Subcutaneous abdominal adipose tissue (tissue), 5 donors: ENCODE measurements around the gene GCKR.

Experiments used
- H3K27ac ChIP-seq: one replicate; pipeline ENCODE4 v1.7.0; 2013; ENCODE audit warnings: low read depth, mild to moderate bottlenecking, inconsistent platforms, low read length, moderate library complexity
- H3K27me3 ChIP-seq, 5 donors: one replicate each; pipeline ENCODE4 v1.7.0; 2013; ENCODE audit warnings: low read length in 5 of 5, inconsistent platforms in 1 of 5; ENCODE audit not compliant: control insufficient read depth in 5 of 5, insufficient read depth in 4 of 5
- H3K36me3 ChIP-seq, 5 donors: one replicate each; pipeline ENCODE4 v1.7.0; 2013; ENCODE audit warnings: low read length in 5 of 5; ENCODE audit not compliant: control insufficient read depth in 5 of 5, insufficient read depth in 5 of 5
- H3K4me1 ChIP-seq, 5 donors: one replicate each; pipeline ENCODE4 v1.7.0; 2013; ENCODE audit warnings: low read length in 5 of 5, mild to moderate bottlenecking in 3 of 5, moderate library complexity in 1 of 5; ENCODE audit not compliant: control insufficient read depth in 5 of 5, insufficient read depth in 5 of 5
- H3K4me3 ChIP-seq, 5 donors: one replicate each; pipeline ENCODE4 v1.7.0; 2013; ENCODE audit warnings: low read length in 5 of 5, low read depth in 1 of 5
- H3K9ac ChIP-seq, 5 donors: one replicate each; pipeline ENCODE4 v1.7.0; 2013; ENCODE audit warnings: low read length in 5 of 5, mild to moderate bottlenecking in 4 of 5, moderate library complexity in 3 of 5
- H3K9me3 ChIP-seq, 5 donors: one replicate each; pipeline ENCODE4 v1.7.0; 2013; ENCODE audit warnings: low read length in 5 of 5; ENCODE audit not compliant: control insufficient read depth in 5 of 5
- donor health status: healthy.
- donor health status: healthy.
- donor health status: healthy.
- donor health status: healthy.
- donor health status: healthy.

The GCKR gene

DNA sequence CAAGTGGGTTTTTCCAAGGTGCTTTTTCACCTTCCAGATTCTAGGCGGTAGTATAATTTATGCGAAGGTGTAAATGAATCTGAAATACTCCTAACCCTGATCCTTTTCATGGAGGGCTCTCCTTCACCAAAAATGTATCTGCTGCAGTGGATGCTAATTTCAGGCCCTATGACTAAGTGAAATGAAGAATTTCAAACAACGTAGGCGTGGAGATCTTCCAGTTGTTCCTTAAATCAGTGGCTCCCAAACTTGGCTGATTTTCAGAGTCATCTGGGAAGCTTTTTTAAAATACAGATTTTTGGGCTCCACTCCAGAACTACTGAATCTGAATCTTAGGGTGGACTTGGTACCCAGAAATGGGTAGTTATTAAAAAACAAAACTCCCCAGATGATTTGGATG, 5.5 kb downstream of the GCKR start:
- no peaks in the 10 kb centered on the region for H3K36me3 ChIP-seq
- H3K4me1 ChIP-seq = no peaks in the 10 kb centered on the region
- H3K27me3 ChIP-seq = peaks cover 0 to under 1% (median 0%) of the 10 kb centered on the region in 5 donors
- no peak overlapping the region for H3K9ac ChIP-seq
- H3K9me3 ChIP-seq = no peaks in the 10 kb centered on the region
- no peak overlapping the region for H3K27ac ChIP-seq
- H3K4me3 ChIP-seq = no peak overlapping the region

DNA sequence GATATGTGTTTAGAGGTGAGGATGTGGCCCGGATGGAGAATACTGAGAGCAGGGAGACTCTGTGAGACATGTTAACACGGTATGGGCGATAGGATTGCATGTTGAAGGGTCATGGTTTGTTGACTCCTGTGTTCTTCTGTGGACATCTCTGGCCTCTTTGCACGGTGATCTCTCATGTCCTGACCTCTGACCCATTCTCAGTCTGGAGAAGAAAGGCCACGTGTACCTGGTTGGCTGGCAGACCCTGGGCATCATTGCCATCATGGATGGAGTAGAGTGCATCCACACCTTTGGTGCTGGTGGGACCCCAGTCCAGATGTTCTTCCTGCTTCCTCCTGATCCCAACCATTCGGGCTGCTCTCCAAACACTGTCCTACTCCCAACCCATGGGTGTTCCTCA, 9.9 kb downstream of the GCKR start:
- no peaks in the 10 kb centered on the region for H3K9me3 ChIP-seq
- no peak overlapping the region for H3K27ac ChIP-seq
- H3K4me3 ChIP-seq = no peak overlapping the region
- no peaks in the 10 kb centered on the region for H3K27me3 ChIP-seq
- no peak overlapping the region for H3K9ac ChIP-seq
- no peaks in the 10 kb centered on the region for H3K4me1 ChIP-seq
- H3K36me3 ChIP-seq = no peaks in the 10 kb centered on the region

DNA sequence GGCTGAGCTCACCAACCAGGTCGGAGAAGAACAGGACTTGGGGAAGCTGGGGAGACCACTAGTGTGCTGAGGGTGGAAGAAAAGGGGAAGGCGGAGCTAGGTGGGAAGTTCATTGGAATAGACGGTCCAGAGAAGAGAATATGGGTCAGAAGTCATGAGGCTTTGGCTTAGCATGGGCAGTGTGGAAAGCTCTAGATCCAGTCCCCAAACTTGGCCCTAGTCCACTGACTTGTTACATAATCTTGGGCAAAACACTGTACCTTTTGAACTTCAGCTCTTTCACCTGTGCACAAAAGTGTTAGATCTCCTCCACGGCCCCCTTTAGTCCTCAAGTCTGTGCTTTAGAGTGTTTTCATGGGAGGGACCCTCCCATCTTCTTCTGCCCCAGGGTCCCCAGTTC, 10.7 kb downstream of the GCKR start:
- H3K4me3 ChIP-seq = no peak overlapping the region
- no peak overlapping the region for H3K9ac ChIP-seq
- H3K27me3 ChIP-seq = no peaks in the 10 kb centered on the region
- H3K9me3 ChIP-seq = no peaks in the 10 kb centered on the region
- no peaks in the 10 kb centered on the region for H3K36me3 ChIP-seq
- no peaks in the 10 kb centered on the region for H3K4me1 ChIP-seq
- no peak overlapping the region for H3K27ac ChIP-seq

DNA sequence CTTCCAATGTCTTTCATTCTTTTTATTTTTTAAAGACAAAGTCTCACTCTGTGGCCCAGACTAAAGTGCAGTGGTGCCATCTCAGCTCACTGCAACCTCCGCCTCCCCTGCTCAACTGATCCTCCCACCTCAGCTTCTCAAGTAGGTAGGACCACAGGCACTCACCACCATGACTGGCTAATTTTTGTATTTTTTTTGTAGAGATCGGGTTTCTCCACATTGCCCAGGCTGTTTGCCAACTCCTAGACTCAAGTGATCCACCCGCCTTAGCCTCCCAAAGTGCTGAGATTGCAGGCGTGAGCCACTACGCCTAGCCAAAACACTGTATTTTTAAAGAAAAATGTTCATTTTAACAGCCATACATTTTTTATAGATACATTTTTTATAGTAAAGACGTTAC, 12.7 kb downstream of the GCKR start:
- H3K27me3 ChIP-seq = no peaks in the 10 kb centered on the region
- no peaks in the 10 kb centered on the region for H3K36me3 ChIP-seq
- no peak overlapping the region for H3K4me3 ChIP-seq
- H3K9ac ChIP-seq = no peak overlapping the region
- no peak overlapping the region for H3K27ac ChIP-seq
- no peaks in the 10 kb centered on the region for H3K9me3 ChIP-seq
- H3K4me1 ChIP-seq = no peaks in the 10 kb centered on the region

DNA sequence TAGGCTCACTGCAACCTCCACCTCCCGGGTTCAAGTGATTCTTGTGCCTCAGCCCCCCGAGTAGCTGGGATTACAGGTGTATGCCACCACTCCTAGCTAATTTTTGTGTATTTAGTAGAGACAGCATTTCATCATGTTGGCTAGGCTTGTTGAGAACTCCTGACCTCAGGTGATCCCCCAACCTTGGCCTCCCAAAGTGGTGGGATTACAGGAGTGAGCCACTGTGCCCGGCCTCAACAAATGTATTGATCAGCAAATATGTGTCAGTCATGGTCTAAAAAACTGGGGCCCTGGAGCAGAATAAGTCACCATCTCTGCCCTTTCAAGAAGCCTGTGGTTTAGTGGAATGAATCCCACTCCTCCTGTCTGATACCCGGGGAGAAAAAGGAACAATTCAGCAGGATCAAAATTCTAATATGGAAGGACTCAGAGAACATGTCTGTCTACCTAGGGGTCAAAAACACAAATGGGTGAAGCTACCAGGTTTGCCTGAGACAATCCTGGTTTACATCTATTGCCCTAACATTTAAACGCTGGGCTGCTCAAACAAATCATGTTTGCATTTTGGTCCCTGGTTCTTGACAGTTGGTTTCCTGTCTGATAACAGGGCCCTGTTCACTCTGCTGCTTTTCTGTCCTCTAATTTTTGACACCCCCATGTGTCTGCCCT, 21.6 kb downstream of the GCKR start:
- H3K27ac ChIP-seq = no peak overlapping the region
- H3K9ac ChIP-seq = no peak overlapping the region

DNA sequence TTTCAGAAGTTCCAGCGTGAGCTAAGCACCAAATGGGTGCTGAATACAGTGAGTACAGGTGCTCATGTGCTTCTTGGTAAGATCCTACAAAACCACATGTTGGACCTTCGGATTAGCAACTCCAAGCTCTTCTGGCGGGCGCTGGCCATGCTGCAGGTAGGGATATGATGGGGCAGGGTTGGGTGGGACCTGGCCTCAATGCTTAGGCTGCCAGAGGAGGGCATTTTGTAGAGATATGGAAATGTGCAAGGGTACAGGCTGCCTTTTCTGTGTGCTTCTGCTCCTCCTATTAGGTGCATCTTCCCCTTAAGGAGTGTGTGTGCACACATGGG, 22.1 kb downstream of the GCKR start:
- H3K9ac ChIP-seq = no peak overlapping the region
- H3K27me3 ChIP-seq = peaks cover 0 to 2% (median 0%) of the 10 kb centered on the region in 5 donors
- H3K36me3 ChIP-seq = no peaks in the 10 kb centered on the region
- no peaks in the 10 kb centered on the region for H3K9me3 ChIP-seq
- H3K4me3 ChIP-seq = no peak overlapping the region
- H3K27ac ChIP-seq = no peak overlapping the region
- H3K4me1 ChIP-seq = no peaks in the 10 kb centered on the region

More for the DNA sequence above, 21.6 kb downstream of the GCKR start:
- H3K4me3 ChIP-seq = no peak overlapping the region
- no peaks in the 10 kb centered on the region for H3K9me3 ChIP-seq
- no peaks in the 10 kb centered on the region for H3K4me1 ChIP-seq
- no peaks in the 10 kb centered on the region for H3K27me3 ChIP-seq
- no peaks in the 10 kb centered on the region for H3K36me3 ChIP-seq

DNA sequence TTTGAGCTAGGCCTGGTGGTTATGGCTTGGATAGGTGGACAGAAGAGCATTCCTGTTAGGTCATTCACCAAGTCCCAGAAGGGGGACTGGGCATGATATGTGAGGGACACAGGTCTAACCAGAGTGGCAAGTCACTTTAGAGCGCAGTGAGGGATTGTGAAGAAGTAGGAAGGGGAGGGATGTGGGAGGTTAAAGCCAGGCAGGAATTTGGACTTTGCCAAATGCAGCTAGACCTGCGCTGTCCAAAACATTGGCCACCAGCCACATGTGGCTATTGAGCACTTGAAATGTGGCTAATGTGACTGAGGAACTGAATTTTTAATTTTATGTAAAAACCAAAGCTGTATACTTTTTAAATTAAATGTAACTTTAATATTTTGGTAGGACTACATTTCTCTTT, 23.7 kb downstream of the GCKR start:
- H3K9ac ChIP-seq = no peak overlapping the region
- no peak overlapping the region for H3K4me3 ChIP-seq
- H3K9me3 ChIP-seq = no peaks in the 10 kb centered on the region
- no peak overlapping the region for H3K27ac ChIP-seq
- H3K36me3 ChIP-seq = no peaks in the 10 kb centered on the region
- peaks cover 0 to 4% (median 0%) of the 10 kb centered on the region in 5 donors for H3K27me3 ChIP-seq
- no peaks in the 10 kb centered on the region for H3K4me1 ChIP-seq

DNA sequence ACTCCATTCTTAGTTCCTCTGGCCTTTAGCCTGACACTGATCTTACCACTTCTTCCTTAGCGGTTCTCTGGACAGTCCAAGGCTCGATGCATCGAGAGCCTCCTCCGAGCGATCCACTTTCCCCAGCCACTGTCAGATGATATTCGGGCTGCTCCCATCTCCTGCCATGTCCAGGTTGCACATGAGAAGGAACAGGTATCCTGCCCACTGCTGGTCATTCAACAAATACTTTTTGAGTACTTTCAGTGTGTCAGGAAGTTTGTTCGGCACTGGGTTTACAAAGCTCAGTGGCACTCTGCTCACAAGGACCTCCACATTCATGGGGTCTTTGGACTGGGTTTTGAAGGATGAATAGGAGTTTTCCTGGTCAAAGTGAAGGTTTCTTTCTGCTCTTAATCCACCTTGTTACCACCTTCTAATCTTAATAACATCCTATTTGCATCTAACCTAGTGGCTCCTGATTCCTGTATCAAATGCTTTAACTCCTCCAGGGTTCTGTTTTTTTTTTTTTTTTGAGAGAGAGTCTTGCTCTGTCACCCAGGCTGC, 25.8 kb downstream of the GCKR start:
- H3K36me3 ChIP-seq = no peaks in the 10 kb centered on the region
- H3K27me3 ChIP-seq = peaks cover 0 to 4% (median 0%) of the 10 kb centered on the region in 5 donors
- H3K9ac ChIP-seq = no peak overlapping the region
- no peaks in the 10 kb centered on the region for H3K9me3 ChIP-seq
- H3K4me1 ChIP-seq = no peaks in the 10 kb centered on the region
- H3K27ac ChIP-seq = no peak overlapping the region
- no peak overlapping the region for H3K4me3 ChIP-seq

DNA sequence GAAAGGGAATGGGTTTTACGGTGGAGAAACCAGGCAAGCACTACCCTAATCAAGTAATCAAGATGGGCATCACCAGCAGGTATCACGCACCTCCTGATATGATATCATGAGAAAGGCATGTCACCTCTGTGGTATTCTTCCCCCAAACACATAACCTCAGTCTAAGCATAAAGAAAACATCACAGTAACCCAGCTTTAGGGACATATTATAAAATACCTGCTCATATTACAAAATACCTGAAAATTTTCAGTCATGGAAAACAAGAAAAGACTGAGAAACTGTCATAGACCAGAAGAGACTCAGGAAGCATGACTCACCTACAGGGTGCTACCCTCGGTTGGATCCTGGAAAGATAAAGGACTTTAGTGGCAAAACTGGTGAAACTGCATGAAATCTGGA, 30.5 kb downstream of the GCKR start:
- no peak overlapping the region for H3K4me3 ChIP-seq
- H3K9ac ChIP-seq = no peak overlapping the region
- H3K27ac ChIP-seq = no peak overlapping the region
- no peaks in the 10 kb centered on the region for H3K9me3 ChIP-seq
- peaks cover 0 to 4% (median 0%) of the 10 kb centered on the region in 5 donors for H3K27me3 ChIP-seq
- H3K4me1 ChIP-seq = no peaks in the 10 kb centered on the region
- H3K36me3 ChIP-seq = no peaks in the 10 kb centered on the region

DNA sequence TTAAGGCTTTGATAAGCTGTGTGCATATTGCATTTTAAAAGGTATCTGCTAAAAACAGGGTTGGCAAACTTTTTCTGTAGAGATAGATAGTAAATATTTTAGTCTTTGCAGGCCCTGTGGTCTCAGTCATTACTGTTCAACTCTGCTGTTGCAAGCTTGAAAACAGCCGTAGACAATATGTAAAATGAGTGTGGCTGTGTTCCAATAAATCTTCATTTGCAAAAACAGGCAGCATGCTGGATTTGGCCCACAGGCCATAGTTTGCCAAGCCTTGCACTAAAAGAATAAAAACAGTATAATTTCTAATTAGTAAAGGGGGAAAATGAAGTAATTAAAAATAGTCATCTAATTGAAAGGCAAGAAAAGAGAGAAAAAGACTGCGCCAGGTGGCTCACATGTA, 35.3 kb downstream of the GCKR start:
- Histone ChIP-seq H3K9me3 (no peaks in the 10 kb centered on the region), H3K4me3 (no peak overlapping the region), H3K27me3 (peaks cover 0 to 2% (median 1%) of the 10 kb centered on the region in 5 donors), H3K36me3 (no peaks in the 10 kb centered on the region), H3K4me1 (no peaks in the 10 kb centered on the region), H3K9ac (no peak overlapping the region), H3K27ac (no peak overlapping the region)
